HG03460 (cell line): ENCODE data around the gene DNAH7.

Experiments used
- ATAC-seq: cut with Tn5 transposase; IDR thresholded peaks from one replicate; pipeline ENCODE4 v1.9.1; 2021; ENCODE audit not compliant: unreplicated experiment

Gene DNAH7

DNA sequence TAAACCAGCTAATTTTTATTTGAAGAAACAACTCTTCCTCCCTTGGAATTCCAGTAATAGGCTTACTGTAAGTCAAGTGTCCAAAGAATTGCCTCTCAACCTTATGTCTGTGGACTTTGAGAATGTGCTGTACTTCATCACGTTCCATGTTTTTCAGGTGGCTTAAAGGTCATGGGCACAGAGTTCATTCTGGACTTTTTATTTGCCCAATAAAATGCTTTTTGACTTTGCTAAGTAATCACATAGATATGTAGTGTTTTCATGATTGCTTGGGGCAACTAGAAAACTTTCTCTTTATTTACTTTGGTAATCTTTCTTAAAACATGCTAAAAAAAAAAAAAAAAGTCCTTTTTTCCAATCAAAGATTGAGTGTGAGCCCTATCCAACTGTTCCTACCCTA lies 10.4 kb upstream of the DNAH7 start:
- no peak for ATAC-seq

DNA sequence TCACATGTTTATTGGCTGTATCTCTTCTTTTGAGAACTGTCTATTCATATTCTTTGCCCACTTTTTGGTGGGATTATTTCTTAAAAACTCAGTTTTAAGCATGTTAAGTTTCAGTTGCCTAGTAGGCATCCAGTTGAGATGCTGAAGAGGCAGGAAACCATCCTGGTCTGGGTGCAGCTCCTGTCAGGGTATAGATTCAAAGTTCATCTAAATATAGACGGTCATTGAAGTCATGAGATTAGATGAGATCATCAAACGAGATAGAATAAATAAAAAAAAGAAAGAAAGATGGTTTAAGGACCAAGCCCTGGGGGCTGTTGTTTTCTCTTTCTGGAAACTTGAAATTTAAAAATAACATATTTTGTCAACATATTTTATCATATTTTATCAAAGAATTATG lies 9.2 kb upstream of the DNAH7 start:
- no peak for ATAC-seq

DNA sequence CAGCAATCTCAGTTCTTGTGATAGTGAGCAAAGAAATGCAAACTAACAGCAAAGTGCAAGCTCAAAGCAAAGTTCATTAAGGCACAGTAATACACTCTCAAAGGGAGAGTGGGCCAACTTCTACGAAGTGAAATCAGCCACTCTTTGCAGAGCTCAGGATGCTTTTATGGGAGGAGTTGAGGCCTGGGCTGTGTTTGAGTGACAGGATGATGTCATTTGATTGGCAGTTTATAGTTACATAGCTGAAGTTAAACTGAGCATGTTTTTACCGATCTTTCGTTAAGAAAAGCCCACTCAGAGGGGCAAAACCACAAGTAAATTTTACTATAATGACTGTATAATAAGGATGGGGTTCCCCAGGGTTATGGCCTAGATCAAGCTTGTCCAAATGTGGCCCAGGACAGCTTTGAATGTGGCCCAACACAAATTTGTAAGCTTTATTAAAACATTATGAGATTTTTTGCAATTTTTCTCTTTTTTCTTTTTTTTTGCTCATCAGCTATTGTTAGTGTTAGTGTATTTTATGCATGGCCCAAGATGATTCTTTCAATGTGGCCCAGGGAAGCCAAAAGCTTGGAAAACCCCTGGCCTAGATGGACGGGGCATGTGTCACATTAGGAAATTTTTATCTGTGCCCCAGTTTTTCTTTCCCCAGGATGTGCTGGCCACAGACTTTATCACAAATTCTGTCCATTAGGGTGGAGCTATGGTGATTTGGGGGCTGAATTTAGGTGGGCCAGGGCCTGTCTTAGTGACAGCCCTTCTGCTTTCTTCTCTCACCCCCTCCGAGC lies 8.3 kb upstream of the DNAH7 start:
- no peak for ATAC-seq

DNA sequence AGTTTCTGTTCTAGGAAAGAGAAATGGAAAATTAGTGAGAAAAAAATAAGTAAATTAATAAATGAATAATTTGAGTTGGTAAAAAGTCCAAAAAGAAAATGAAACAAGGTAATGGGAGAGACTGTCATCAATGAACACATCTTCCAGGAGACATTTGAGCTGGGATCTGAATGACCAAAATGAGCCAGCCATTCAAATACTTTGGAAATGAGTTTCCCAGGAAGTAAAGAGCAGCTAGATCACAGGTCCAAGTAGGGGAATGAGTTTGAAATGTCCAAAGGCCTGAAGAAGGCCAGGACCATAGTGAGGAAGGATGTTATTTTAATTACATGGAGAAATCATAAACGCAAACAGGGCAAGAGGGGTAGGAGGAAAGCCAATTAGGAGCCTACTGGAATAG lies 6.6 kb upstream of the DNAH7 start:
- ATAC-seq, result no peak

DNA sequence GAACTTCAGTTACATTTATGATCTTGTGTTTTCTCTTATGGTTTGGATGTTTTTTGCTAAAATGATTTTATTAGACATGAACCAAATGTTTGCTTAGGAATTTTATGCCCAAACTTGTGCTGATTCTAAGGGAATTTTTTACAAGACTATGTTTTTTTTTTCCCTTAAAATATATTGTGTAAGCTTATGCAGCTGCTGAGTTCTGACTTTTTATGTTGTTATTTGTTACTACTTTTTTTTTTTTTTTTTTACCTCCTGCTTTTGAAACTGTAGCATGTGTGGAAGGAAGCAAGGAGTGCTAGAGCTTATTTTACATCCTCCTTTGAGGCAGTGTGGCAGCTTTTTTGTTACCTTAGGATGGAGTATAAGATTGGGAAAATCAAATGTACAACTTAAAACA lies 6.0 kb upstream of the DNAH7 start:
- no peak for ATAC-seq

DNA sequence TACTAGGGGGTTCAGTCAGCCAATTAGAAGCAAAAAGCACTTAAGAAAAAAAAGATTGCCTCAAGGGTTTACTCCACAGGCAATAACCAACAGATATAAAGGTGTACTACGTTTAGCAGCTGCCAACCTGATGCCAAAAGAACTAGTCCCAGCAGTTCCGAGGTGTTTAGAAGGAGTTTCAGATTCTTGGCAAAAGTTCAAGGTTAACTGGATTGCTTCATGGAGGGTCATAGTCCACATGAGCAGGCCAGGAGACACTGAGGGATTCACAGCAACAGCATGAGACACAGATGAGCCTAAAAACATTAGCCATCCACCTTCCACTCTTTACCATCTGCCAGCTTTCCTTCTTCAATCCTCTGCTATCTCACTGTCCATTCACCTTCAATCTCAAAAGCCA lies 4.9 kb upstream of the DNAH7 start:
- no peak for ATAC-seq

DNA sequence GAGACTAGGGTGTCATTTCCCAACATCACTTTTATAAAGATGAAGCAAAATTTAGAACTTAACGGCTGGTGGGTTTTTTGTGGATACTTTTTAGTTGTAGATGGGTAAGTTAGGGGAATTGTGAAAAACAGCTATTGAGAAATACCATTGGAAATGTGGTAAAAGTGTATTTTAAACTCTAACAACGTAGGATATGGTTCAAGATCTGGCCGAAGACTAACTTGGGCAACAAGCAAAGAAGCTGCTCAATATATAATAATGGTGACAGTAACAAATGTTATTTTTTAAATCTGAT lies 1.6 kb downstream of the DNAH7 start:
- ATAC-seq, result no peak

DNA sequence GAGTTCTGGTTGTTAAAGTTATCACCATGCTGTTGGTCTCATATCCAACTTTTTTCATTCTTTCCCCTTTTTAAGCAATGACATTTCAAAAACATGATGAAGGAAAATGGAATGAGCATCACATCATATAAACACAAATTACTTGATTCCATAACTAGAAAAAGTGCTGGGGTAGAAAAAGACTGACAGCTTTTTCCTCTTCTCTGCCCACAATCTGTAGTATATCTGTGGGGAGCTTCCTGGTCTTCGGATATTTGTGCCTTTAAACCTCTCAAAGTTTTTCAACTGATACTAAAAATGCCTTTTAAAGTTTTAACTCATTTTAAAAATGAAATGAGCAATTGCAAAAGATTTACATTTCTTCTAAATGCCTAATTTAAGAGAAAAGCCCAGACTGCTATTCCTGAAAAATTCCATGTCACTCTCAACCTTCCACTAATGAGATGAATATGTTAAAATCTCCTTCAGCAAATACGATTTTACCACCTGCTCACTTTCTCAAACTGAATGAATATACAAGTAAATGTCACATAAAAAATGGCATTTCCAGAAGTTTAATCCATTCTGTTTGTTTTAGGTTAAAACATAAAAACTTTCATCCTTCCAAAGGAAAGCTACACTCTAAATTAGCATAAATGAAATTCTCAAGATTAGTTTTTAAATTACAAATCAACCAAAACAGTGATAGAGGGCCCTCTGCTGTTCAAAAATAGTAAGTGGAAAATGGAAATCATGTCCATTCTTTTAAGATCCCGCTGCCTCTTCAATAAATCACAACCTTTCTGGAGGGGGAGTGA lies 2.1 kb downstream of the DNAH7 start:
- ATAC-seq, result no peak

DNA sequence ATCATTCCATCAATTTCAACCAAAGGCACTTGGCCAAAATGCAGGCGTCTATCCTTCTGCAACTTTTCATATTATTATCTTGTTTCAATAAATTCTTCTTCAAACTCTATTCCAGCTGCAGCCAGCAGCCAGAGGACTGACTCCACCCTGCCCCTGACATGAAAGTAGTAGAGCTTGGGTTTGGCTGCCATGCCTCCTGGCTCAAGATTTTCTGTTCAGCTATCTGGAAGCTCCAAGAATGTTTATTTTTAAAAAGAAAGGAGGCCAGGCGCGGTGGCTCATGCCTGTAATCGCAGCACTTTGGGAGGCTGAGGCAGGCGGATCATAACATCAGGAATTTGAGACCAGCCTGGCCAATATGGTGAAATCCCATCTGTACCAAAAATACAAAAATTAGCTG lies 4.9 kb downstream of the DNAH7 start:
- ATAC-seq, result no peak

DNA sequence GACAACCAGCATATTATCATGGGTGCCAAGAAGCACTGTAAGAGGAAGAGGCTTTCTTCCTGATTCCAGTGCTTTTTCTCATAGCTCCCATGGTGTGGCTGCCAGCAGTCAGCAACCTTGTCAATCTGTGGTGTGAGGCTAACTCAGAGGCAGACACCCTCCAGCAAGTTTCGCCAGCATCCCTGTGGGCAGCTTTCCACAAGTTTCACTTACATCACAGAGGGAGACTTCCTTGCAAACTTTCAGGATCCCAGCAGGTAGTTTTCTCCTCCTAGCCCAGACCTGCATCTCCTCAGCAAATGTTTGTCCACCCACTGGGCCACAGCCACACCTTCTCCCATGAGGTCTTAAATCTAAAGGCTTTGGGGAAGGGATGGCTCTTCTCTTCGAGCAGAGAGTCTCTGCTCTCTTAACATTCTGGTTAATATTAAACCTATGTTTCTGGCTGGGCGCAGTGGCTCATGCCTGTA lies 9.1 kb downstream of the DNAH7 start:
- no peak for ATAC-seq

DNA sequence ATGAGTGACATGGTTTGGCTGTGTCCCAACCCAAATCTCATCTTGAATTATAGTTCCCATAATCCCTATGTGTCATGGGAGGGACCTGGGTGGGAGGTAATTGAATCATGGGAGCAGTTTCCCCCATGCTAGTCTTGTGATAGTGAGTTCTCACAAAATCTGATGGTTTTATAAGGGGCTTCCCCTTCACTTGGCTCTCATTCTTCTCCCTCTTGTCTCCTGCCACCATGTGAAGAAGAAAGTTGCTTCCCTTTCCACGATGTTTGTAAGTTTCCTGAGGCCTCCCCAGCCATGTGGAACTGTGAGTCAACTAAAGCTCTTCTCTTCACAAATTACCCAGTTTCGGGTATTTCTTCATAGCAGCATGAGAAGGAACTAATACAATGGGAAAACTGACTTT lies 14.0 kb downstream of the DNAH7 start:
- no peak for ATAC-seq

DNA sequence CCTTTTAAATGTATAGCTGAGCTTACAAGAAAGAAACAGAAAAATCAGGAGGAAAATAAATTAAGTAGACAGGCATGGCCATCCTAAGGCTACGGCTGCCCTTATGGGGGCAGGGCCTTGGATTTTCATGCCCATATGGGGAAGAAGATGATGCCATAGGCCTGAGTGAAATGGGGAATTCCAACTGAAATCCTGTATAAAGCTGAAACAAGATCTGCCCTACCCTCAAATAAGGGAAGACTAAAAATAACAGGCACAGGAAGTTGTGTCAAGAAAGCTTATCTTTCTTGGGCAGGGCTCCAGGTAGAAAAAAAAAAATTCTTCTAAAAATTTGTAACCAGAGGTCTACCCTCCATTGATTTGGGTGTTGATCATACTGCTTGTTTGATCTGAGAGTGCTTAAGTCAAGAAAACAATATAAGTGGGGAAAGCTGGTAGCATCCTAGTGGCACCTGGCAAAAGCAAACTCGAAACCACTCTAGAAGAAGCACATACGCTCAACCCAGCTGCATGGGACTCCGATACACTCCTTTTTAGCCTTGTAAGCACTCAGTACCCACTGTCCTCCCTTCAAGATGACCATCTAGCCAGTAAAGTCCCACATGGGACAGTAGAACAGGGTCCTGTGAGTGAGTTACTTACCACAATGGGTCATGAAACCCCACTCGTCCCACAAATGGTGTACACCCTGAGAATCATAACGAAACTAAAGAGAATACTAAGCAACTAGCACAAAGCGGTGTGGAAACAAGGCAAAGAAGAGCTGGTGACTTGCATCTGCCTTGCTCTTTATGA lies 22.3 kb downstream of the DNAH7 start:
- ATAC-seq, result no peak

DNA sequence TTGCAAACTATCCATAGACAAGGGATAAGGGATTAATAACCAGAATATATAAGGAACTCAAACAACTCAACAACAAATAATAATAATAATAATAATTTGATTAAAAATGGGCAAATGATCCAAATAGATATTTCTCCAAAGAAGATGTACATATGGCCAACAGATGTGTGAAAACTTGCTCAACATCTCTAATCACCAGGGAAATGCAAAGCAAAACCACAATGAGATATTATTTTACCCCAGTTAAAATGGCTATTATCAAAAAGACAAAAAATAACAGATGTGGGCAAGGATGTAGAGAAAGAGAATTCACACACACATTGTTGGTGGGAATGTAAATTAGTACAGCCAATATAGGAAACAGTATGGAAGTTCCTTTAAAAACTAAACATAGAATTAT lies 26.9 kb downstream of the DNAH7 start:
- no peak for ATAC-seq

DNA sequence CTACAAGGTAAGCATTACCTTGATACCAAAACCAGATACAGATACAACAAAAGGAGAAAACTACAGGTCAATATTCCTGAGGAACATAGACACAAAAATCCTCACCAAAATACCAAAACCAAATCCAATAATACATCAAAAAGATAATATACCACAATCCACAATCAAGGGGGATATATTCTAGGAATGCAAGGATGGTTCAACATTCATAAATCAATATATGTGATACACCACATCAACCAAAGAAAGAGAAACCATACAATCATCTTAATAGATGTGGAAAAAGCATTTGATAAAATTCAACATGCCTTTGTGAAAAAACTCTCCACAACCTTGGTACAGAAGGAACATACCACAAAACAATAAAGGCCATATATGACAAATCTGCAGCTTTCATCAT lies 28.4 kb downstream of the DNAH7 start:
- no peak for ATAC-seq

DNA sequence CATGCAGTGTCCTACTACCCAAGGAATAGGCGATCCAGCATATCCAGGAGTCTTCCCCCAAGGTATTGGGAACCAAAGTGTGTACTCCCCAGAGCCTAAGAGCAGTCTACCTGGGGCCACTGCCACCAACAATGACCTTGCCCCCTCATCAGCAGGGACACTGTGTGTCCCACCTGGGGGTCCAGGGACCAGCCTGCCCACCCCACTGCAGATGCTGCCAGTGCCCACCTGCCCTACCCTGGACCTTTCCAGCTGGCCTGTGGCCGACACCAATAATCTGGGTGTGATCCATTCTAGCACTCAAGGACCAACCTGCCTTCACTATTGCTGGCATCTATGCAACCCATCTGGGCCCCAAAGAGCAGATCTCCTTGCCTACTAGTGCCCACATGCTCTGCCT lies 32.2 kb downstream of the DNAH7 start:
- ATAC-seq, result no peak

DNA sequence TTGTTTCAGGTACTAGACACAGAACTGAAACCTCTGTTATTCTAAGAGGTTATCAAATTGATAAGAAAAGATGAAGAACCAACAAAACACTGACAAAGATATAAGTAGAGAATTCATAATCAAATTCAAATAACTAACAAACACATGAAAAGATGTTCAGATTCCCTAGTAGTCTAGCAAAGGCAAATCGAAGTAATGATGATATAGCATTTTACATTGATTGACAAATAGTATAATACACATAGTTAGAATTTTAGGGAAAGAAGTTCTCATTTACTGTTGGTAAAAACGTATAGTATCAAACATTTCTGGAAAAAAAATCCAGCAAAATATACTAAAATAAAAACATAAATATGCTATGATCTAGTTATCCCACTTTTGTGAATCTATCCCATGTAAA lies 50.6 kb downstream of the DNAH7 start:
- no peak for ATAC-seq

DNA sequence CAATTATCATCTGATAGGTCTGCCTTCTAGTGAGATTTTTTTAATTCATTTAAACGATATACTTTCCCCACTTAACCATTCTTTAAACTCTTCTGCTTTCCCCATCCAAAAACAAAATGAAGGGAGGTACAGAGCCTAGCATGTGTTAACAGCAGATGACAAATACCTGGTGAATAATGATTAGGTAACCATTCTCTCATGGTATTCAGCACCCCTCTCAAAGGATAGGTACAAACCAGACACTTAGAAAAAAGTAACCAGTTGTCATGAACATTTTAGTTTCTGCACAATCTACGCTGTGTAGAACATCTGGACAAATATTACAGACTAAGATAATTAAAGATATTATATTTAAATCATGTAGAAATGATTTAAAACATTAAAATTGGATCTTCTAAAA lies 56.3 kb downstream of the DNAH7 start:
- ATAC-seq, result no peak

DNA sequence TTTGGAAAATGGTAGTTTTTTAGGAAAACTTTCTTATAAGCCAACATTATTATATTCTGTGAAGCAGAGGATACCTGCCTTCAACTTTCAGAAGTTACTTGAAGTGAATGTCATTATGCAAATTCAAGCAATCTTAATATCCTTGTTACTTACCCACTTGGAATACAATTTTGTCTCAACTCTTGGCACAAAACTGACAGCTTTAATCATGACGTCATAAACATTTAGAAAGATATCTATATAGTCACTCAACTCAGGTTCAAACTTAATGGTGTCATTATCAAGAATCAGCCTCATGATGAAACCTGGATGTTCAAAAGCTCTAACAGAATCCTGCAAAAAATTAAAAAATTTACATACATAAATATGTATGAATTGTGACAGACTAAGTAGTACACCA lies 68.1 kb downstream of the DNAH7 start:
- no peak for ATAC-seq

DNA sequence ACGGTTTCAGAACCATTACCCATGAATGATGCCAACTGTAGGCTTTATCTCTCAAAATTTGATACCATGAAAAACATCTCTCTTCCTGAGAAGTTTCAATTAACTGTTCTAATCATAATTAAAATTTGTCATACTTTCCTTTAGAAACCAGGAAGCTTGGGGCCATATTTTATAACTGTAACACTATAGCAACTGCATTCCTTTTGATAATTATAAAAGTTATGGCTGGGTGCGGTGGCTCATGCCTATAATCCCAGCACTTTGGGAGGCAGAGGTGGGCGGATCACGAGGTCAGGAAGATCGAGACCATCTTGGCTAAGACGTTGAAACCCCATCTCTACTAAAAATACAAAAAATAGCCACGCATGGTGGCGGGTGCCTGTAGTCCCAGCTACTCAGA lies 70.6 kb downstream of the DNAH7 start:
- no peak for ATAC-seq

DNA sequence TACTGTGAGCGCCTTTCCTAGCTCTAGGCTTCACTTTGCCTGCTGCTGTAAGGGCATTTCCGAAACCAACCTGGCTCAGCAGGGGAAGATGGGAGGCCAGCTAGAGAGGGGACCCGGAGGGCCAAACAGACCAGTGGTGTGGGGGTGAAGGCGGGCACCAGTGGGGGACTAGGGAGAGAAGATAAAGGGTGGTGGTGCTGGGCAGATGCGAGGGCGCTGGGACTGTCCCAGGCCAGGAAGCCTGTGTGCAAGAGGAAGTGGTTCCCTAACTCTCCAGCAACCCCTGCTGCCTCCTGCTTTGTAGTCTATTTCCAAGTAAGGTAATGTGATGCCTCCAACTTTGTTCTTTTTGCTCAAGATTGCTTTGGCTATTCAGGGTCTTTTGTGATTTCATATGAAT lies 73.1 kb downstream of the DNAH7 start:
- no peak for ATAC-seq

DNA sequence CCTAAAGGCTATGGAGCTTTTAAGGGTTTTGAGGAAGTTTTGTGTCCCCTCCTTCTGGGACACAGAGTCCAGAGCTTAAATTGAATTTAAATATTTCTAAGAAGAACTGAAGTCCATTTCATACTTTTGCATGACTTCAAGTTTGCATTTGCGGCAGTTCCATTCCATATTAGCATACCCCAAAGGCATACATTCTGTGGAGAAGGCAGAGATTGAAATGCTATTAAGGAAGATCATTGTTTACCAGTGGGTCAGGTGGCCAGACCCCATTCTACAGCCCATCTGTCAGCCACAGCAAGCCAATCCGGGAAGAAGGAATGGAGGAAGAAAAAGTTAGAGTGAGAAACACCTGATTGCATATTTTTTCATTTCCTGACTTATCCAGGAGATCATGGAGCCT lies 75.0 kb downstream of the DNAH7 start:
- ATAC-seq, result no peak

DNA sequence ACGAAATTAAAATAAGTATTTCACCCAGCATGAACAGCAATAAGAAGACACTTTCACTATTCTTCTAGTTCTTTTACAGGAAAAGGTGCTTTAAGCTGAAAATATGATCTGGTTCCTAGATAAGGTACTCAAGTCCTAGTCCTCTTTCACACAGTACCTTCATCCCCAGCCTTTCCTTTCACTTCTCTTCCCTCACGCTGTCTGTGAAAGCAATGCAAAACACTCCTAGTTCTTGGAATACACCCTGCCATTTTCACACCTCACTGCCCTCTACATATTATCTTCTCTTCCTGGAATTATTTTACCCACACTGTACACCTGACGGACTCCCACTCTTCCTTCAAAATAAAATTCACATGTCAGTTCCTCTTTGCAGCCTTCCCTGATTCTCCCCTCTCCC lies 82.9 kb downstream of the DNAH7 start:
- no peak for ATAC-seq
